Neuronal stem cell (in vitro differentiated cells): Measurements from ENCODE around the gene FAM210A.

Experiments
- DNase-seq: peaks from one replicate; pipeline ENCODE4 v3.0.0-alpha.2; 2013; ENCODE audit warnings: low spot score
- H2AFZ ChIP-seq: one replicate; pipeline ENCODE4 v1.6.1; 2013; ENCODE audit warnings: mild to moderate bottlenecking, low read length, inconsistent platforms
- H2AK5ac ChIP-seq: 2 replicates; pipeline ENCODE4 v1.6.1; 2013; ENCODE audit warnings: low read depth, mild to moderate bottlenecking, inconsistent platforms, low read length, moderate library complexity, mixed read lengths
- H2BK120ac ChIP-seq: 2 replicates; pipeline ENCODE4 v1.6.1; 2013; ENCODE audit warnings: low read depth, mild to moderate bottlenecking, inconsistent platforms, low read length, moderate library complexity, mixed read lengths
- H2BK12ac ChIP-seq: one replicate; pipeline ENCODE4 v1.6.1; 2013; ENCODE audit warnings: low read length, inconsistent platforms
- H2BK15ac ChIP-seq: 2 replicates; pipeline ENCODE4 v1.6.1; 2013; ENCODE audit warnings: mild to moderate bottlenecking, low read length, inconsistent platforms, mixed read lengths
- H2BK5ac ChIP-seq: one replicate; pipeline ENCODE4 v1.6.1; 2013; ENCODE audit warnings: inconsistent platforms, mild to moderate bottlenecking, low read length, moderate library complexity
- H3K14ac ChIP-seq: one replicate; pipeline ENCODE4 v1.6.1; 2013; ENCODE audit warnings: low read length, inconsistent platforms
- H3K18ac ChIP-seq: 2 replicates; pipeline ENCODE4 v1.6.1; 2013; ENCODE audit warnings: low read length, inconsistent platforms
- H3K23ac ChIP-seq: 2 replicates; pipeline ENCODE4 v1.6.1; 2013; ENCODE audit warnings: low read depth, mild to moderate bottlenecking, mixed read lengths, low read length, inconsistent platforms; ENCODE audit not compliant: poor library complexity
- H3K27ac ChIP-seq: replicated peaks from 3 replicates; pipeline ENCODE4 v1.5.1; 2013; ENCODE audit warnings: low read length, inconsistent platforms
- H3K27me3 ChIP-seq, 3 experiments: 2 replicates each; pipeline ENCODE4 v1.6.1; 2013; ENCODE audit warnings: low read length in 3 of 3, mild to moderate bottlenecking in 2 of 3, inconsistent platforms in 1 of 3, low read depth in 1 of 3, mixed read lengths in 1 of 3, moderate library complexity in 1 of 3; ENCODE audit not compliant: control insufficient read depth in 3 of 3, insufficient read depth in 3 of 3
- H3K36me3 ChIP-seq, 2 donors: replicated peaks in 1 of 2; 2 replicates each; pipeline ENCODE4 v1.6.1; 2013; ENCODE audit warnings: low read length in 2 of 2; ENCODE audit not compliant: control insufficient read depth in 2 of 2, insufficient read depth in 2 of 2
- H3K4ac ChIP-seq: 2 replicates; pipeline ENCODE4 v1.6.1; 2013; ENCODE audit warnings: inconsistent platforms, mild to moderate bottlenecking, low read length, moderate library complexity
- H3K4me1 ChIP-seq, 2 donors: 1 replicate in 1 of 2; 2 replicates in 1 of 2; pipeline ENCODE4 v1.6.1; 2013; ENCODE audit warnings: low read length in 2 of 2, low read depth in 1 of 2; ENCODE audit not compliant: control insufficient read depth in 2 of 2, insufficient read depth in 1 of 2
- H3K4me2 ChIP-seq: one replicate; pipeline ENCODE4 v1.6.1; 2013; ENCODE audit warnings: mild to moderate bottlenecking, low read length, inconsistent platforms; ENCODE audit not compliant: insufficient read depth, poor library complexity, severe bottlenecking
- H3K4me3 ChIP-seq, 2 donors: 2 replicates each; pipeline ENCODE4 v1.5.1; 2013; ENCODE audit warnings: low read length in 2 of 2, mild to moderate bottlenecking in 2 of 2, inconsistent platforms in 1 of 2, moderate library complexity in 1 of 2
- H3K79me1 ChIP-seq: one replicate; pipeline ENCODE4 v1.6.1; 2013; ENCODE audit warnings: low read depth, mild to moderate bottlenecking, inconsistent platforms, low read length, moderate library complexity
- H3K9ac ChIP-seq: one replicate; pipeline ENCODE4 v1.6.1; 2013; ENCODE audit warnings: mild to moderate bottlenecking, low read depth, low read length, inconsistent platforms; ENCODE audit not compliant: poor library complexity
- H3K9me3 ChIP-seq, 2 donors: replicated peaks in 1 of 2; 2 replicates each; pipeline versions ENCODE3 to v1.6.1; 2013; ENCODE audit warnings: low read length in 2 of 2, mild to moderate bottlenecking in 2 of 2, inconsistent platforms in 1 of 2, low read depth in 1 of 2, mixed read lengths in 1 of 2, moderate library complexity in 1 of 2; ENCODE audit not compliant: control insufficient read depth in 2 of 2, insufficient read depth in 1 of 2
- H4K8ac ChIP-seq: one replicate; pipeline ENCODE4 v1.6.1; 2013; ENCODE audit warnings: low read depth, mild to moderate bottlenecking, inconsistent platforms, low read length, moderate library complexity
- H4K91ac ChIP-seq: one replicate; pipeline ENCODE4 v1.6.1; 2013; ENCODE audit warnings: low read length, low read depth, mild to moderate bottlenecking, inconsistent platforms; ENCODE audit not compliant: poor library complexity
- WGBS, 2 donors: extraction: QIAGEN DNeasy Blood & Tissue Kit; methylation state at CpG; one replicate each; pipeline ENCODE4 v1.1.7; 2013; ENCODE audit warnings: missing lambda C conversion rate in 2 of 2, mixed read lengths in 1 of 2; ENCODE audit not compliant: insufficient read length in 2 of 2, insufficient replicate concordance in 1 of 2; ENCODE audit errors: extremely low coverage in 2 of 2; 5-methylcytosine and 5-hydroxymethylcytosine counted together

FAM210A gene

GRCh38 chr18:13716916-13717315, 9.4 kb downstream of the FAM210A start:
- H4K8ac ChIP-seq = no peak overlapping the region
- H3K4me1 ChIP-seq = no peaks in the 10 kb centered on the region
- H3K79me1 ChIP-seq = no peaks in the 10 kb centered on the region
- H3K4me2 ChIP-seq = no peak overlapping the region
- no peak overlapping the region for H2BK12ac ChIP-seq
- no peak overlapping the region for H3K4ac ChIP-seq
- H3K4me3 ChIP-seq = no peak overlapping the region
- DNase-seq = no peak
- H3K9me3 ChIP-seq = peaks cover 0 to 6% of the 10 kb centered on the region in 2 donors
- WGBS, 2 donors = no CpG with 5 or more reads among the region's 4 CpGs
- no peak overlapping the region for H3K27ac ChIP-seq
- H2AFZ ChIP-seq = no peak overlapping the region
- H2BK120ac ChIP-seq = no peak overlapping the region
- H2BK15ac ChIP-seq = no peak overlapping the region
- no peak overlapping the region for H3K23ac ChIP-seq
- H3K36me3 ChIP-seq = no peaks in the 10 kb centered on the region
- H2AK5ac ChIP-seq = no peak overlapping the region
- no peak overlapping the region for H4K91ac ChIP-seq
- H2BK5ac ChIP-seq = no peak overlapping the region
- no peak overlapping the region for H3K9ac ChIP-seq
- H3K18ac ChIP-seq = no peak overlapping the region
- no peaks in the 10 kb centered on the region for H3K27me3 ChIP-seq
- no peak overlapping the region for H3K14ac ChIP-seq

DNA sequence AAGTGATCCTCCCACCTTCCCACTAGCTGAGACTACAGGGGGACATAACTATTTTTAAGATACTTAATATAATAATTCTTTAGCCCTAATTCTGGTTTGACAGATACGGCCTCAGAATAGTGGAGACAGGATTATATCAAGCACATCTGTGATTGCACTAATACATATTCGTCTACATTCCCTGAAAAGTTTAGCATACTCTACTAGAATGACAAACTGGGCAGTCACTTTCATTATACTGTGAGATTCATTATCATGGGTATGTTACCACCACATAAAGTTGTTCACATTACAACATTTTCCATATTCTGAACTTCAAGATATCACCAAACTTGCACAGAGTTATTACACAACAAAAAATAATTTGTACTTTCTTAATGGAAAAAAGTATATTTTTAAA, 11.0 kb downstream of the FAM210A start:
- Histone ChIP-seq H3K79me1 (no peaks in the 10 kb centered on the region), H3K27ac (no peak overlapping the region), H2BK120ac (no peak overlapping the region), H3K9ac (no peak overlapping the region), H3K4ac (no peak overlapping the region), H3K4me3 (no peak overlapping the region), H3K18ac (no peak overlapping the region), H2BK5ac (no peak overlapping the region), H4K91ac (no peak overlapping the region), H3K36me3 (no peaks in the 10 kb centered on the region), H3K23ac (no peak overlapping the region), H2BK15ac (no peak overlapping the region), H3K14ac (no peak overlapping the region), H2BK12ac (no peak overlapping the region), H3K4me2 (no peak overlapping the region), H3K27me3 (no peaks in the 10 kb centered on the region), H4K8ac (no peak overlapping the region), H2AK5ac (no peak overlapping the region), H2AFZ (no peak overlapping the region), H3K9me3 (peaks cover 0 to 6% of the 10 kb centered on the region in 2 donors), H3K4me1 (no peaks in the 10 kb centered on the region)
- WGBS, 2 donors = no CpG with 5 or more reads among the region's 2 CpGs
- no peak for DNase-seq

GRCh38 chr18:13713455-13714055, 12.8 kb downstream of the FAM210A start:
- peaks cover 0 to 6% of the 10 kb centered on the region in 2 donors for H3K9me3 ChIP-seq
- no peaks in the 10 kb centered on the region for H3K79me1 ChIP-seq
- no peak overlapping the region for H3K18ac ChIP-seq
- H3K4ac ChIP-seq = no peak overlapping the region
- no peak overlapping the region for H4K91ac ChIP-seq
- no peak overlapping the region for H3K9ac ChIP-seq
- H2AK5ac ChIP-seq = no peak overlapping the region
- no peak overlapping the region for H2AFZ ChIP-seq
- H2BK12ac ChIP-seq = no peak overlapping the region
- H4K8ac ChIP-seq = peak overlapping the region; percentile 24
- no peak overlapping the region for H3K23ac ChIP-seq
- no peak overlapping the region for H2BK120ac ChIP-seq
- H3K4me1 ChIP-seq = no peaks in the 10 kb centered on the region
- no peak overlapping the region for H3K14ac ChIP-seq
- no peaks in the 10 kb centered on the region for H3K36me3 ChIP-seq
- no peak overlapping the region for H3K4me2 ChIP-seq
- no peak overlapping the region for H3K4me3 ChIP-seq
- no peak overlapping the region for H2BK15ac ChIP-seq
- H2BK5ac ChIP-seq = no peak overlapping the region
- H3K27ac ChIP-seq = no peak overlapping the region
- no peak for DNase-seq
- H3K27me3 ChIP-seq = no peaks in the 10 kb centered on the region
- no CpG with 5 or more reads among the region's 8 CpGs for WGBS, 2 donors

DNA sequence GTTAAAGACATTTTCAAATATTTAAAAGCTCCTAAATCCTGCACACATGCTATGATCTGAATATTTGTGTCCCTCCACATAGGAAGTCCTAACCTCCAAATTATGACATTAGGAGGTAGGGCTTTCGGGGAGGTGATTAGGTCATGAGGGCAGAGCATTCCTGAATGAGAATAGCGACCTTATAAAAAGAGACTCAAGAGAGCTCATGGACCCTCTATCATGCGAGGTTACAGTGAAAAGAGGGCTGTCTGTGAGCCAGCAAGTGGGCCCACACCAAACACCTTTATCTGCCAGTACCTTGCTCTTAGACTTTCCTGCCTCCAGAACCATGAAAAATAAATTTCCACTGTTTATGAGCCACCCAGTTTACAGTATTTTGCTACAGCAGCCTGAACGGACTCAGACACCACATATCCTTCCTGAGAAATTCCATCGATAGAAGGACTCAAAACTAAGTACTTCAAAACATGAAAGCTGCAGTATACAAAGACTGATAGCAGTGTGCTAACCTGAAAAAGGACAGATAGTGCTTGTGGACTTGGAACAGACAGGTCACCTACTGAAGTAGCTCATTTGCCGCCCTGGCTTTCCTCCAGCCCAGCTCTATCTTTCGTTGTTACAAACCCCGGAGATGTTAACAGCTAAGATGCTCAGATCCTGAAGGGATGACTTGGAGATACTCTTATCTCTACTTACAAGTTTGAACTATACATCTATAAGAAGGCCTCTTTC, 13.8 kb downstream of the FAM210A start:
- H3K18ac ChIP-seq = no peak overlapping the region
- H3K14ac ChIP-seq = no peak overlapping the region
- H3K27me3 ChIP-seq = no peaks in the 10 kb centered on the region
- no peak overlapping the region for H2BK15ac ChIP-seq
- H3K36me3 ChIP-seq = no peaks in the 10 kb centered on the region
- no peaks in the 10 kb centered on the region for H3K79me1 ChIP-seq
- H3K9ac ChIP-seq = no peak overlapping the region
- no peak overlapping the region for H2BK12ac ChIP-seq
- no peak overlapping the region for H3K23ac ChIP-seq
- DNase-seq = no peak
- no peak overlapping the region for H2AFZ ChIP-seq
- WGBS, 2 donors = no CpG with 5 or more reads among the region's 8 CpGs
- no peak overlapping the region for H2BK120ac ChIP-seq
- H3K27ac ChIP-seq = no peak overlapping the region
- no peak overlapping the region for H4K8ac ChIP-seq
- no peak overlapping the region for H4K91ac ChIP-seq
- no peak overlapping the region for H3K4ac ChIP-seq
- H3K9me3 ChIP-seq = peaks cover 0 to under 1% of the 10 kb centered on the region in 2 donors
- no peak overlapping the region for H3K4me2 ChIP-seq
- no peaks in the 10 kb centered on the region for H3K4me1 ChIP-seq
- no peak overlapping the region for H2AK5ac ChIP-seq
- no peak overlapping the region for H3K4me3 ChIP-seq
- no peak overlapping the region for H2BK5ac ChIP-seq
